WTC11 (cell line): ENCODE data around the gene SAP130.

Source experiments
- ATF3 ChIP-seq: sonication (generic); formaldehyde crosslinking; conservative IDR thresholded peaks from 2 replicates; pipeline ENCODE4 v1.8.1; 2022; ENCODE audit warnings: mild to moderate bottlenecking, missing genetic modification reagents
- ATF6 ChIP-seq: sonication (generic); formaldehyde crosslinking; IDR thresholded peaks from 2 replicates; pipeline ENCODE4 v1.8.1; 2023; ENCODE audit warnings: mild to moderate bottlenecking, missing genetic modification reagents
- CTCF ChIP-seq: fragments of 200-600 bp; IDR thresholded peaks from 2 replicates; pipeline ENCODE4 v1.8.0; 2022; ENCODE audit warnings: antibody characterized with exemption
- E2F4 ChIP-seq: sonication (generic); formaldehyde crosslinking; IDR thresholded peaks from 2 replicates; pipeline ENCODE4 v1.8.1; 2022; ENCODE audit warnings: low read depth, mild to moderate bottlenecking, moderate library complexity, missing genetic modification reagents, borderline replicate concordance
- ETV6 ChIP-seq: sonication (generic); formaldehyde crosslinking; IDR thresholded peaks from 2 replicates; pipeline ENCODE4 v1.8.1; 2022; ENCODE audit warnings: mild to moderate bottlenecking, missing genetic modification reagents
- FOXJ3 ChIP-seq: sonication (generic); formaldehyde crosslinking; IDR thresholded peaks from 2 replicates; pipeline ENCODE4 v1.9.0; 2021; ENCODE audit warnings: missing genetic modification reagents, mild to moderate bottlenecking, borderline replicate concordance
- HMGXB4 ChIP-seq: sonication (generic); formaldehyde crosslinking; IDR thresholded peaks from 2 replicates; pipeline ENCODE4 v1.8.1; 2023; ENCODE audit warnings: mild to moderate bottlenecking, moderate library complexity, missing genetic modification reagents
- ZNF232 ChIP-seq: sonication (generic); formaldehyde crosslinking; IDR thresholded peaks from 2 replicates; pipeline ENCODE4 v1.8.0; 2022; ENCODE audit warnings: mild to moderate bottlenecking, missing genetic modification reagents
- ZNF263 ChIP-seq: sonication (generic); formaldehyde crosslinking; IDR thresholded peaks from 2 replicates; pipeline ENCODE4 v1.8.1; 2022; ENCODE audit warnings: low read depth, mild to moderate bottlenecking, moderate library complexity, missing genetic modification reagents

- TF ChIP-seq ATF6 (CRISPR knock-in tag) (no peak), FOXJ3 (no peak), CTCF (no peak), E2F4 (no peak), HMGXB4 (CRISPR knock-in tag) (no peak), ZNF263 (no peak), ETV6 (no peak), ATF3 (CRISPR knock-in tag) (no peak), ZNF232 (CRISPR knock-in tag) (no peak)
Measured at GRCh38 chr2:128028668-128029054, 802 bp upstream of the SAP130 start.
